ENCODE results near the gene C20orf202.

GRCh38 chr20:1178103-1178502 lies 25.2 kb upstream of the C20orf202 start:
- TF ChIP-seq POLR2A (IDR thresholded peaks at IDR 0.05; ENCODE audit: low read length) (no peak), GATA1 (IDR thresholded peaks at IDR 0.05; ENCODE audit: low read depth, low read length) (no peak)
